ENCODE data around the gene SEMA3D.

- TF ChIP-seq MEF2A (IDR thresholded peaks at IDR 0.05; ENCODE audit: control insufficient read depth, low read depth, low read length) (no peak), KLF1 (tag; IDR thresholded peaks at IDR 0.05) (no peak), E2F4 (CRISPR knock-in tag; IDR thresholded peaks at IDR 0.05; ENCODE audit: low read depth) (no peak)
Observed at GRCh38 chr7:85159003-85159402, 27.9 kb downstream of the SEMA3D start.

All from K562 (cell line).